KMS-11 (cell line): Measurements from ENCODE around the gene PAH.
A peak's percentile ranks its signal among the peaks of the same experiment; 100 is the strongest.

Source experiments
- H2AFZ ChIP-seq: fragments of 200-600 bp; sonication (generic); 2 replicates; pipeline ENCODE4 v1.6.1; 2016; ENCODE audit warnings: antibody characterized with exemption, mixed run types, low read depth
- H3K27ac ChIP-seq: fragments of 200-600 bp; sonication (generic); 2 replicates; pipeline ENCODE4 v1.6.1; 2016; ENCODE audit warnings: mild to moderate bottlenecking, mixed run types
- H3K27me3 ChIP-seq: fragments of 200-600 bp; sonication (generic); 2 replicates; pipeline ENCODE4 v1.6.1; 2017; ENCODE audit warnings: mild to moderate bottlenecking, low read depth, mixed run types, moderate library complexity; ENCODE audit not compliant: insufficient read depth
- H3K36me3 ChIP-seq: fragments of 200-600 bp; sonication (generic); 2 replicates; pipeline ENCODE4 v1.6.1; 2017; ENCODE audit warnings: mild to moderate bottlenecking, mixed run types; ENCODE audit not compliant: insufficient read depth
- H3K4me1 ChIP-seq: fragments of 200-600 bp; sonication (generic); 2 replicates; pipeline ENCODE4 v1.6.1; 2016; ENCODE audit warnings: mild to moderate bottlenecking, low read depth, mixed run types; ENCODE audit not compliant: poor library complexity, severe bottlenecking
- H3K4me2 ChIP-seq: fragments of 200-600 bp; sonication (generic); 2 replicates; pipeline ENCODE4 v1.7.0; 2016; ENCODE audit warnings: mild to moderate bottlenecking, mixed run types
- H3K4me3 ChIP-seq: fragments of 200-600 bp; sonication (generic); IDR thresholded peaks from 2 replicates; pipeline ENCODE4 v1.6.1; 2017; ENCODE audit warnings: low read depth, low read length, mixed read lengths; ENCODE audit not compliant: insufficient read depth
- H3K79me2 ChIP-seq: fragments of 200-600 bp; sonication (generic); 2 replicates; pipeline ENCODE4 v1.6.1; 2016; ENCODE audit warnings: low read depth, mixed run types; ENCODE audit not compliant: insufficient read depth
- H3K9ac ChIP-seq: fragments of 200-600 bp; sonication (generic); 2 replicates; pipeline ENCODE4 v1.6.1; 2016; ENCODE audit warnings: mild to moderate bottlenecking, mixed run types
- H4K20me1 ChIP-seq: fragments of 200-600 bp; sonication (generic); 2 replicates; pipeline ENCODE4 v1.6.1; 2016; ENCODE audit warnings: mild to moderate bottlenecking, mixed run types; ENCODE audit not compliant: insufficient read depth
- TF ChIP-seq, protein P1 (sequence below): fragments of 200-600 bp; sonication (generic); conservative IDR thresholded peaks from 2 replicates; pipeline ENCODE4 v1.6.1; 2017; ENCODE audit warnings: low read depth, mild to moderate bottlenecking, antibody characterized with exemption, low read length, moderate library complexity, mixed read lengths

PAH gene

GRCh38 chr12:102958073-102958829 lies 41.2 kb upstream of the PAH start:
- no peak overlapping the region; the same call in 1 of the 2 replicates for H3K4me2 ChIP-seq

DNA sequence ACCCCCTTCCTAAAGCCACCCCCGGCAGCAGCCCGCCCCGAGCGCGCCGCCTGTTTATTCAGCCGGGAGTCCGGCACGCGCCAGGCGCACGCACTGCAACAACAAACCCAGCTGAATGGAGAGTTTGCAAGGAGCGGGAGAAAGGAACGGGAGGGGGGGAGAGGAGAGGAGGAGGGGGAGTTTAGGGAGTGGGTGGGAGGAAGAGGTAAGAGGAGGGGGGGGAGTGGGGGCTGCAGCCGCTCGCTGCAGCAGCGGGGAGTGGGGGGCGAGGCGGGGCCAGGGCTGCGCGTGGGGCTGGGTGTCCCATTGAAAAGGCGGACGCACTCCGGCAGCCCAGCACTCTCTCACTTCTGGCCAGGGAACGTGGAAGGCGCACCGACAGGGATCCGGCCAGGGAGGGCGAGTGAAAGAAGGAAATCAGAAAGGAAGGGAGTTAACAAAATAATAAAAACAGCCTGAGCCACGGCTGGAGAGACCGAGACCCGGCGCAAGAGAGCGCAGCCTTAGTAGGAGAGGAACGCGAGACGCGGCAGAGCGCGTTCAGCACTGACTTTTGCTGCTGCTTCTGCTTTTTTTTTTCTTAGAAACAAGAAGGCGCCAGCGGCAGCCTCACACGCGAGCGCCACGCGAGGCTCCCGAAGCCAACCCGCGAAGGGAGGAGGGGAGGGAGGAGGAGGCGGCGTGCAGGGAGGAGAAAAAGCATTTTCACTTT lies 40.5 kb upstream of the PAH start, which contains the start of gene ASCL1:
Gene ASCL1 (plus strand): TSS at position 336 of the 712 bp plus-strand sequence. CDS start 571 bp downstream, outside the sequence.
- H3K4me2 ChIP-seq: peak within 1 kb of the TSS; percentile 13; the same call in 1 of the 2 replicates
- peak within 1 kb of the TSS; percentile 22; the same call in 1 of the 2 replicates for H2AFZ ChIP-seq
- no peak within 1 kb of the TSS for H3K9ac ChIP-seq
- H3K4me3 ChIP-seq: no peak within 1 kb of the TSS
- no peaks in the 10 kb centered on the region for H3K4me1 ChIP-seq
- no peak within 1 kb of the TSS for H3K27ac ChIP-seq
- no peaks in the 10 kb centered on the region for H3K36me3 ChIP-seq
- TF ChIP-seq, protein P1, sequence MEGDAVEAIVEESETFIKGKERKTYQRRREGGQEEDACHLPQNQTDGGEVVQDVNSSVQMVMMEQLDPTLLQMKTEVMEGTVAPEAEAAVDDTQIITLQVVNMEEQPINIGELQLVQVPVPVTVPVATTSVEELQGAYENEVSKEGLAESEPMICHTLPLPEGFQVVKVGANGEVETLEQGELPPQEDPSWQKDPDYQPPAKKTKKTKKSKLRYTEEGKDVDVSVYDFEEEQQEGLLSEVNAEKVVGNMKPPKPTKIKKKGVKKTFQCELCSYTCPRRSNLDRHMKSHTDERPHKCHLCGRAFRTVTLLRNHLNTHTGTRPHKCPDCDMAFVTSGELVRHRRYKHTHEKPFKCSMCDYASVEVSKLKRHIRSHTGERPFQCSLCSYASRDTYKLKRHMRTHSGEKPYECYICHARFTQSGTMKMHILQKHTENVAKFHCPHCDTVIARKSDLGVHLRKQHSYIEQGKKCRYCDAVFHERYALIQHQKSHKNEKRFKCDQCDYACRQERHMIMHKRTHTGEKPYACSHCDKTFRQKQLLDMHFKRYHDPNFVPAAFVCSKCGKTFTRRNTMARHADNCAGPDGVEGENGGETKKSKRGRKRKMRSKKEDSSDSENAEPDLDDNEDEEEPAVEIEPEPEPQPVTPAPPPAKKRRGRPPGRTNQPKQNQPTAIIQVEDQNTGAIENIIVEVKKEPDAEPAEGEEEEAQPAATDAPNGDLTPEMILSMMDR: no peak
- H3K27me3 ChIP-seq: no peaks in the 10 kb centered on the region
- H4K20me1 ChIP-seq: no peaks in the 10 kb centered on the region
- no peaks in the 10 kb centered on the region for H3K79me2 ChIP-seq

More at GRCh38 chr12:102958073-102958829, 41.2 kb upstream of the PAH start:
- TF ChIP-seq, protein P1: no peak
- H4K20me1 ChIP-seq: no peaks in the 10 kb centered on the region
- no peak overlapping the region for H3K9ac ChIP-seq
- no peaks in the 10 kb centered on the region for H3K79me2 ChIP-seq
- no peak overlapping the region for H3K4me3 ChIP-seq
- H2AFZ ChIP-seq: peak overlapping the region; percentile 22; the same call in 1 of the 2 replicates
- H3K4me1 ChIP-seq: no peaks in the 10 kb centered on the region
- H3K27me3 ChIP-seq: no peaks in the 10 kb centered on the region
- no peak overlapping the region for H3K27ac ChIP-seq
- no peaks in the 10 kb centered on the region for H3K36me3 ChIP-seq

- Histone ChIP-seq H3K79me2 (no peaks in the 10 kb centered on the region), H4K20me1 (no peaks in the 10 kb centered on the region), H3K9ac (no peak overlapping the region), H3K4me3 (no peak overlapping the region), H2AFZ (no peak overlapping the region), H3K27ac (no peak overlapping the region), H3K4me1 (no peaks in the 10 kb centered on the region), H3K36me3 (no peaks in the 10 kb centered on the region), H3K4me2 (no peak overlapping the region), H3K27me3 (no peaks in the 10 kb centered on the region)
- TF ChIP-seq, protein P1: no peak
These were observed 39.8 kb upstream of the PAH start for GRCh38 chr12:102956738-102957327.

- Histone ChIP-seq H3K4me1 (no peaks in the 10 kb centered on the region), H3K9ac (no peak overlapping the region), H3K27ac (no peak overlapping the region), H3K27me3 (no peaks in the 10 kb centered on the region), H3K79me2 (no peaks in the 10 kb centered on the region), H2AFZ (no peak overlapping the region), H3K36me3 (no peaks in the 10 kb centered on the region), H3K4me3 (no peak overlapping the region), H3K4me2 (no peak overlapping the region), H4K20me1 (no peaks in the 10 kb centered on the region)
- TF ChIP-seq, protein P1: no peak
These were observed 39.1 kb upstream of the PAH start for GRCh38 chr12:102955926-102956737.
